Fibroblast of villous mesenchyme (primary cell): ENCODE data around the gene PIK3CD. TPM values are rescaled to one million over a fixed set of nuclear protein-coding genes. Genes with fewer than 3 reads are reported as not detected.
A peak's percentile ranks its signal among the peaks of the same experiment; 100 is the strongest.

Experiments
- DNase-seq: peaks from one replicate; pipeline ENCODE4 v3.0.0-alpha.2; 2010; ENCODE audit warnings: low read depth
- H3K4me3 ChIP-seq: 2 replicates; pipeline ENCODE4 v1.5.1; 2011; ENCODE audit warnings: low read depth, mild to moderate bottlenecking, low read length
- total RNA-seq: library from RNA; depleted of rRNA; stranded (reverse); fragments of >200 nt; gene quantifications from 2 replicates; pipeline ENCODE4 v1.2.3, GENCODE V29; 2012
- TF ChIP-seq, protein P1 (sequence below): IDR thresholded peaks from 2 replicates; pipeline ENCODE4 v1.5.1; 2012; ENCODE audit warnings: low read depth, mild to moderate bottlenecking, low read length; ENCODE audit not compliant: insufficient read depth

Gene PIK3CD
- total RNA-seq, 1 donor = 27.6 TPM

- DNase-seq = no peak
- TF ChIP-seq, protein P1, sequence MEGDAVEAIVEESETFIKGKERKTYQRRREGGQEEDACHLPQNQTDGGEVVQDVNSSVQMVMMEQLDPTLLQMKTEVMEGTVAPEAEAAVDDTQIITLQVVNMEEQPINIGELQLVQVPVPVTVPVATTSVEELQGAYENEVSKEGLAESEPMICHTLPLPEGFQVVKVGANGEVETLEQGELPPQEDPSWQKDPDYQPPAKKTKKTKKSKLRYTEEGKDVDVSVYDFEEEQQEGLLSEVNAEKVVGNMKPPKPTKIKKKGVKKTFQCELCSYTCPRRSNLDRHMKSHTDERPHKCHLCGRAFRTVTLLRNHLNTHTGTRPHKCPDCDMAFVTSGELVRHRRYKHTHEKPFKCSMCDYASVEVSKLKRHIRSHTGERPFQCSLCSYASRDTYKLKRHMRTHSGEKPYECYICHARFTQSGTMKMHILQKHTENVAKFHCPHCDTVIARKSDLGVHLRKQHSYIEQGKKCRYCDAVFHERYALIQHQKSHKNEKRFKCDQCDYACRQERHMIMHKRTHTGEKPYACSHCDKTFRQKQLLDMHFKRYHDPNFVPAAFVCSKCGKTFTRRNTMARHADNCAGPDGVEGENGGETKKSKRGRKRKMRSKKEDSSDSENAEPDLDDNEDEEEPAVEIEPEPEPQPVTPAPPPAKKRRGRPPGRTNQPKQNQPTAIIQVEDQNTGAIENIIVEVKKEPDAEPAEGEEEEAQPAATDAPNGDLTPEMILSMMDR = no peak
- no peak overlapping the region for H3K4me3 ChIP-seq
These were observed 97.8 kb downstream of the PIK3CD start for GRCh38 chr1:9749361-9749760.

DNA sequence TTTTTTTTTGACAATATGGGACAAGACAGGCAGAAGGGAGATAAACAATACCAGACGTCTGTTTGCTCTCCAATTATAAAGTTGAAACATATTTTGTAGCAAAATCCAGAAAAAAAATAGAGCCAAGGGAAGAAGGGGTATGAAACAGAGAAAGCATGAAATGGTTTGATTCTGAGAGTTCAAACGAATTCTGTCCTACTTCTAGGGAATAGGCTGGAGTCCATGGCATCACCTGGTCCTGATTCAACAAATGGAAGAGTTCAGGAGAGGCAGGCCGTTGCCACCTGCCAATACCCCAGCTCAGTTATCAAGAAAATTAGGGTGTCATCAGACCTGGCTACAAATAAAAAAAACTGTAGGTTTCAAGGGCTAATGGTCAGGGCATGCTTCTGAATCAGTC, 100.4 kb downstream of the PIK3CD start:
- TF ChIP-seq, protein P1 = no peak
- no peak for DNase-seq
- H3K4me3 ChIP-seq = no peak overlapping the region

DNA sequence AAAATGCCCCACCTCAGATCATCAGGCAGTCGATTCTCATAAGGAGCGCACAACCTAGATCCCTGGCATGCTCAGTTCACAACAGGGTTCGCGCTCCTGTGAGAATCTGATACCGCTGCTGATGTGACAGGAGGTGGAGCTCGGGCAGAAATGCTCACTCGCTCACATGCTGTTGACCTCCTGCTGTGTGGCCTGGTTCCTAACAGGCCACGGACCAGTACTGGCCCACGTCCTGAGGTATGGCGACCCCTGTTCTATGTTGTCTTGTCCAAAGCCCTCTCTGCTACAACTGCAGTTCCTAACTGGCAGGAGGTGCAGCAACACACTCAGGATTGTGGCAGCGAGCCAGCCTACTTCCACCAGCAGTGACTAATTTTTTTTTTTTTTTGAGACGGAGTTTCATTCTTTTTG, 101.6 kb downstream of the PIK3CD start:
- TF ChIP-seq, protein P1 = no peak
- no peak overlapping the region for H3K4me3 ChIP-seq
- peak; percentile 52 for DNase-seq

- no peak overlapping the region for H3K4me3 ChIP-seq
- TF ChIP-seq, protein P1 = no peak
- no peak for DNase-seq
These were observed 104.0 kb downstream of the PIK3CD start for GRCh38 chr1:9755441-9755995.

GRCh38 chr1:9758559-9759121, 107.1 kb downstream of the PIK3CD start:
- no peak for DNase-seq
- H3K4me3 ChIP-seq = no peak overlapping the region
- TF ChIP-seq, protein P1 = no peak

- TF ChIP-seq, protein P1 = no peak
- no peak for DNase-seq
- H3K4me3 ChIP-seq = no peak overlapping the region
These were observed 108.4 kb downstream of the PIK3CD start for GRCh38 chr1:9759939-9760338.

DNA sequence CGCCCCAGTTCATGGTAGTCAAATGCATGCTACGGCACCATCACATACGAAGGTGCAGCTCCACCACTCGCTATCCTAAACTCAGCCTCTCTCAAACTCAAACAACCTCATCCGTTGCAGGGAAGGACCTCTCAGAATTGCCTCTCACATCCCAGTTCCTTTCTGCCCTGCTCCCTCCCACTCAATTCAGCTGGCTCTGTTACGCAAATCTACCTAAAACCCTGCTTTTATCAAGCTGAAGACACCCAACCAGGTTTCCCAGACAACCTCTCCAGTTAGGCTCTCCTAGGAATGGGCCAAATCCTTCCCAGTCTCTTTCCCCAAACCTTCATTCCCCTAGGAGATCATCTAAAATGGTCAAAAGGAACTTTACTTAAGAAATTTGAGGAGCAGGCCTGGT, 109.3 kb downstream of the PIK3CD start:
- no peak overlapping the region for H3K4me3 ChIP-seq
- DNase-seq = no peak
- TF ChIP-seq, protein P1 = no peak
